Hepatic stellate cell (primary cell): ENCODE results near the gene MAML3.

Source experiments
- DNase-seq: peaks from one replicate; pipeline ENCODE4 v3.0.0; 2011; ENCODE audit warnings: low spot score

Gene MAML3

DNA sequence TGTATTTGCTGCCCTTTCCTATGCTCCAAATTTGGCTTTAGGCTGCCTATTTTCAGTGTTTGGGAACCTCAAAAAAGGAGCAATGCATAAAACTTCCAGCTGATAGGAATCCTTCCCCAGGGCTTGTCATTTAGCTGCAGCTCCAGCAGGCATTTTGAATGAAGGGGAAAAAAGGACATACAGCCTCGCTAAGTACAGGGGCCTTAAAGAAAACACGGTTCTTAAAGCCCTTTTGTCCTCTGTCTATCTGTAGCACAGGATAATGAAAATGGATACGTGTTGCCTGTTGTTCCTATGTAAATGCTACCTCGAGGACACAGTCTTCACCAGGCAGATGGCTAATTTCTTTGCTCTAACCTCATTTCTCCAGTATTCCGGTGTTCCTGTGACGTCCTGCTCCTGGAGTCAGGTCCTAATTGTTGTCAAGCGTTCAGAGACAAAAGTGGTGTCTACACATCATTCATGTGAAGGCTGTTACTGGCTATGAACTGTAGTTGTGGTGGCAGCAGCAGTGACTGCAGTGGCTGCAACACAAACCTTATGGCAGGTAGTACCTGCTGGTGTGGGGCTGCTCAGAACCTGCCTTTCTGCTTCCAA, 371.0 kb downstream of the MAML3 start:
- DNase-seq: no peak

DNA sequence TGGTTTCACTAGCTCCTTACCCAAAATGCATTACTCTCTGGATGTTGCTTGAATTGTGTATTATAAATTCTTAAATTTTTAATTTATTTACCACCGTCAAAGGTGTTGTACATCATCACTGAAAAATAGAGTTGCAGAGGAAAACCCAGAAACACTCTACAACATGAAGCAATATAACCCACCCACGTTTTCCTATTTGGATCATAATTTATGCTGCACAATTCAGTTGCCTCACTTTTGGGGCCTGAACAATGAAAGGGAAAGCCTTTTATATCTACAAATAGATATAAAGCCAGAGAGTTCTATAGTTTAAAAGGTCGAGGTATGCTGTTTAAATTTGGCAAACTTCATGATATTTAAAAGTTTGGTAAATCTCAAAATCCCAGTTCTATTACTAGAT, 372.9 kb downstream of the MAML3 start:
- DNase-seq: no peak

DNA sequence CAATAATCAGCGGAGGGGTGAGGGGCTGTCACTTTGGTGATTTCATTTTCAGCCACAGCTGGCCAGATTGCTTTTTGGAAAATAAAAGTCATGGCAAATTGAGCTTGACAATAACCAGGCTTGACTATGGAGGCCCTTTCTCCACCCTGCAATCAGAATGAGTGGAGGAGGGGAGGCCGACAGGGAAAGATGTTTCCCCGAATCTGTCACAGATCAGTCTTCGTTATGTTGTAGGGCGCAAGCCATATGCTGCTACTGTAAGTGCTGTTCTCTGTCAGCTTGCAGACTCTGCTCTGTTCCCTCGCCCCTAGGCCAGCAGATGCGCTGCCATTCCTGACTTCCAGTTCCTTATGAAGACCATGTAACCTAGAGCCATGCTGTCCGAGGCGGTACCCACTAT, 374.3 kb downstream of the MAML3 start:
- DNase-seq: no peak

DNA sequence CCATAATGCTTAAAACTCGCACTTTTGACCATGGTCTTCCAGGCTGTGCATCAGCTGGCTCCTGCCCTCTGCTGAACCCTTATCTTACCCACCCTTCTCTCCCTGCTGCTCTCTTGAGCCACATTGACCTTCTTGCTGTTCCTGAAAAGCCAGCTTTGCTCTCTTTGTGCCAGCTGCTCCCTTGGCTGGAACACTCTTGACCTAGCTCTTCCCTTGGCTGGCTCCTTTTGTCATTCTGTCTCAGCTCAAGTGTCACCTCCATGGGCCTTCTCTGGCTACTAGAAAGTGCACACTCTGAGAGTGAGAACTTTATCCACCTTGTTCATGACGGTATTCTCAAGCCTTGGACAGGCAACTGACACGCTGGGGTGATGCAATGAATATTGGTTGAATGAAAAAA, 376.2 kb downstream of the MAML3 start:
- no peak for DNase-seq

DNA sequence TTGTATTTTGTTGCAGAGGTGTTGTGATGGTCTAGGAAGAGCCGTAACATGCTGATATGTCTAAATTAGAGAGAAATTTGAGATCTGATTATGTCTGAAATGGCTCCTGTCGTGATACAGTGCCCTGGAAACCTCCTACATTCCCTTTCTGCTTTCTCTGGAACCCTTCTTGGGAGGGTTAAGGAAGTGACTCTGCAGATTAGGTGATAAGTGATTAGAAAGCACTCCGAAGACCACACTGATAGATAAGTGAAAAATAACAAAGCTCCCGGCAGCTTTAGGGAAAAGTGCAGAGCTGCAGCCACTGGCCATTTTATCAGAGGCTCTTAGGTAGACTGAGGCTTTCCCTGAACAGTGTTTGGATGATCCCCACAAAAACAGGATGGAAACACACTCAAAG, 377.7 kb downstream of the MAML3 start:
- DNase-seq: no peak

DNA sequence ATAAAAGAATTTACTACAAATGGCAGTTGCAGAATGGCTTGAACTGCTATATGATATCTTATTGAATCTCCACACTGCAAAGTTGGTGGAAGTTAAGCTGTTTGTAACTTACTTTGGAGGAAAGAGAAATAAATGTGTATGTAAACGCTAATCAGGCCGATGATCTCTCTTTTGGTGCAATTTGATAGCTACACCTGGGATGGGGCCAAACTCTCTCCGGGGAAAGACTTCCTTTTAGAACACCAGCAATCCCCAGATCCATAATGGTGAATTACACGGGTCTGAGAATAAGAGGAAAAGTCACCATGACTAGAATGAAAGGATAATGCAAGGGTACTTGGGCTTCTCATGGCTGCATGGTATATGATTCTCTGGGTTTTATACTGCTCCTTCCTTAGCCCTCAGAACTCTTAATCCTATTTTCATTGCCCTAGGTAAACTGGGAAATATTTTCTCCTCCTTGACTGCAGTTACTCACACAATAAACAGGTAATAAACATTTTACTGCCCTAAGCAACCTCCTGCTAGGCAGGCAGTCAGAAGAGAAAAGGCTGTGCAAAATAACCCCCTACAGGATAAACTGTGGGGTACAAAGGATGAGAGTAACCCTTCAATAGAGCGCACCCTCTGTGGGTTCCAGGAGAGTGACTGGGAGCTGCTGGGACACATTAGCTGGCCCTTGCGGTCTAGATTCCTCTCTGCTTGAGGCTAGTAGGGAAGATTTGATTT, 379.1 kb downstream of the MAML3 start:
- no peak for DNase-seq

DNA sequence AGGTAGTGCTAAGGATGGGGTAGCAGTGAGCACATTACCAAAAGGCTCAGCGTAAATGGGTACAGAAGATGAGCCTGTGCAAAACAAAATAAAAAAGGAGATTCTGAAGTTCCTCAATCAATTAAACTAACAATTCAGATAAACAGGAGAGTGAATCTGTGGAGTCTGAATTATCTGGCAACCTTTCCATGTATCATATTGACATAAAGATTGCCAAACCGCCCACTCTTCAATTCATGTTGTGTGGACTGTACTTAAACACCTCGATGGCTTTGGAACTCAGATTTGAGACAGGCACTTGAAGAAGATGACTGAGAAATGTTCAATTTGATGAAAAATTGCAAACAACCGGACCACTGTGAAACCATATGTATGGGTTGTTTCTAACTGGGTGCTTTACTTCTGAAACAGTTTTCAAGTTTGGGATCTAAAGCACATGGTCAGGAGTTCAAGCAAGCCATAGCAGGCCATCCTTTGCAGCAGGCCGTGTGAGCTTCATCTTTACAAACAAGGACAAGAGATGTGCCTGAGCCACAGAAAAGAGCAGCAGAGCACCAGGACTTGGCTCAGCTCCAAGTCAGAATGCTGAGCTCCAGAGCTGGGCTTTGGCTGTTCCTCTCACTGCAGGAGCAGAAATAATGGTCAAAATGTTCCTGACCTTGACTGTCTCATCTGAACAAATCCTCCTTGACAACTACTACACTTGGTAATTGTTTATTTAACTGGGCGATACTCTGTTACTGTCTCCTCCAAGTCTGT, 380.2 kb downstream of the MAML3 start:
- DNase-seq: no peak

- peak; percentile 42 for DNase-seq
Observed at GRCh38 chr4:139770361-139770760, 383.6 kb downstream of the MAML3 start.

- DNase-seq: no peak
Observed at GRCh38 chr4:139769364-139769763, 384.6 kb downstream of the MAML3 start.

GRCh38 chr4:139768896-139769295, 385.1 kb downstream of the MAML3 start:
- DNase-seq: no peak

- no peak for DNase-seq
Observed at GRCh38 chr4:139768366-139768765, 385.6 kb downstream of the MAML3 start.

DNA sequence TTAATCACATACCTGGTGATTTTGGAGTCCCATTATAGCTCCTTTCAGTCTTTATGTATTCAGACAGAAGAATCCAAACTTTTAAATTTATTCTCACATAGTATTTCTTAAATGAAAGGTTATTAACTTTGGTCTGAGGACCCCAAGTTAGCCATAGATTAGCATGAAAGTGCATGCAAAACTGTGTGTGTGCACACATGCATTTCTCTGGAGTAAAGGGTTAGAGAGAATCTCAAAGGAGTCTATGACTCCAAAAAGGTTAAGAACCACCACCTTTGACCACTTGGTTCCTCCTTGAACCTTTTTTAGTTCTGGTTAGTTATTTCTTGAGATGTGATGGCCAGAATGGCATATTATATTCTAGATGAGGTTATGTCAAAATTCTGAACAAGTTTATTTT, 386.4 kb downstream of the MAML3 start:
- no peak for DNase-seq

GRCh38 chr4:139767168-139767567, 386.8 kb downstream of the MAML3 start:
- no peak for DNase-seq

GRCh38 chr4:139764686-139765310, 389.2 kb downstream of the MAML3 start:
- no peak for DNase-seq

GRCh38 chr4:139764182-139764581, 389.8 kb downstream of the MAML3 start:
- DNase-seq: no peak

DNA sequence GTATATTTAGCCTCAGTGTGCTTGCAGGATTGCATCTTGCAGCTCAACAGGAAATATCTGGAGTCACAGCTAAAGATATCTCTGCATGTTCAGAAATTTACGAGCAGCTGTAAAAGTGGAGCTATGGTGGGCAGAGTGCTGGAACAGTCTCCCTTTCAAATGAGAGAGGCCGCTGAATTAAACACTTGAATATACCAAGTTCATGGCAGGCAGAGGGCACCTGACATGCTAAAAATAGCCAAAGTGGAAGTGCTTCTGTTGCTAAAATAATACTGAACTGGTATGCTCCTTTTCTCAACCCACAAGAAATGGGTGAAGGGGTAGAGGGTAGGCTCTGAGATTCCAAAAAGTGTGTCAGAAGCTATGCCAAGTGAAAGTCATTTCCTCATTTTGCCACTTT, 390.3 kb downstream of the MAML3 start:
- no peak for DNase-seq

DNA sequence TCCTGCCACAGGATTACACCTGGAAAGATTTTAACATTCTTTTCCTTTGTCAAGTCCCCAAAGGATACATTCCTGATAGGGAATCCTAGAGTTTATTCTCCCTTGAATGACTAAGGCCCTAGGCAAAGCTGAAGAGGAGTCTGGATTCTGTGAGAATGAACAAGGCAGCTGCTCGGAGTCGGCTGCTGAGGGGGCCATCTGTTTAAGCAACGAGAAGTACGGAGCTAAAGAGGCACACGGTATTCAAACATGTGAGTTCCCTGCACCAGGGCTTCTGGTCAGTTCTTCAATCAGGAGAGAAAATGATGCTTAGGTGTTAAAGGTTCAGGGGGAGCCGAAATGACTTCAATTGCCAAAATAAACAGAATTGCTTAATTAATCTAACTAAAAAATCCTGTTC, 390.8 kb downstream of the MAML3 start:
- peak; percentile 41 for DNase-seq

GRCh38 chr4:139762720-139763119, 391.3 kb downstream of the MAML3 start:
- no peak for DNase-seq

- peak; percentile 51 for DNase-seq
Observed at GRCh38 chr4:139761461-139761860, 392.5 kb downstream of the MAML3 start.

- no peak for DNase-seq
Observed at GRCh38 chr4:139760567-139760966, 393.4 kb downstream of the MAML3 start.

GRCh38 chr4:139759097-139759496, 394.9 kb downstream of the MAML3 start:
- DNase-seq: no peak

- no peak for DNase-seq
Observed at GRCh38 chr4:139756391-139757180, 397.4 kb downstream of the MAML3 start.
